AG09319 (cell line): ENCODE results near the gene MRPL36.

Experiments used
- DNase-seq: peaks from one replicate; pipeline ENCODE4 v3.0.0-alpha.2; 2010; ENCODE audit warnings: low read depth; ENCODE audit errors: extremely low read depth
- TF ChIP-seq, protein P1 (sequence below): IDR thresholded peaks from 2 replicates; pipeline ENCODE4 v1.5.1; 2011; ENCODE audit warnings: low read depth, mild to moderate bottlenecking, inconsistent platforms, low read length, moderate library complexity

MRPL36 gene

GRCh38 chr5:1763960-1764605, 35.6 kb downstream of the MRPL36 start:
- TF ChIP-seq, protein P1, sequence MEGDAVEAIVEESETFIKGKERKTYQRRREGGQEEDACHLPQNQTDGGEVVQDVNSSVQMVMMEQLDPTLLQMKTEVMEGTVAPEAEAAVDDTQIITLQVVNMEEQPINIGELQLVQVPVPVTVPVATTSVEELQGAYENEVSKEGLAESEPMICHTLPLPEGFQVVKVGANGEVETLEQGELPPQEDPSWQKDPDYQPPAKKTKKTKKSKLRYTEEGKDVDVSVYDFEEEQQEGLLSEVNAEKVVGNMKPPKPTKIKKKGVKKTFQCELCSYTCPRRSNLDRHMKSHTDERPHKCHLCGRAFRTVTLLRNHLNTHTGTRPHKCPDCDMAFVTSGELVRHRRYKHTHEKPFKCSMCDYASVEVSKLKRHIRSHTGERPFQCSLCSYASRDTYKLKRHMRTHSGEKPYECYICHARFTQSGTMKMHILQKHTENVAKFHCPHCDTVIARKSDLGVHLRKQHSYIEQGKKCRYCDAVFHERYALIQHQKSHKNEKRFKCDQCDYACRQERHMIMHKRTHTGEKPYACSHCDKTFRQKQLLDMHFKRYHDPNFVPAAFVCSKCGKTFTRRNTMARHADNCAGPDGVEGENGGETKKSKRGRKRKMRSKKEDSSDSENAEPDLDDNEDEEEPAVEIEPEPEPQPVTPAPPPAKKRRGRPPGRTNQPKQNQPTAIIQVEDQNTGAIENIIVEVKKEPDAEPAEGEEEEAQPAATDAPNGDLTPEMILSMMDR: no peak
- no peak for DNase-seq

GRCh38 chr5:1763548-1763911, 36.1 kb downstream of the MRPL36 start:
- peak; percentile 32 for DNase-seq
- TF ChIP-seq, protein P1: peak; percentile 97

- TF ChIP-seq, protein P1: no peak
- no peak for DNase-seq
These were observed 36.6 kb downstream of the MRPL36 start for GRCh38 chr5:1762883-1763547.

- TF ChIP-seq, protein P1: no peak
- DNase-seq: no peak
These were observed 37.3 kb downstream of the MRPL36 start for GRCh38 chr5:1762121-1762882.

DNA sequence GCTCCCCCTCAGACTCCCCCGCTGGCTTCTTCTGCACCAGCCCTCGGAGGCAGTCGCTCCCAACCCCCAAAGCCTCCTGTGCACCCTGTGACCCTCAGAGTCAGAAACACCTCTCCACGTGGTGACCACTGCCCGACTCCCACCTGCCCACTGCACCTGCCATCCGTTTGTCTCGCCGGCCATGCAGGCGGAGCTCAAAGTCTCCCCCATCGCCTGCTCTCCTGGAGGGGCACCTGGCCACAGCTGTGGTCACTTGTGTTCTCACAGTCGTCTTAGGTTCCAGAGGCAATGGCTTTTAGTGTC, 38.2 kb downstream of the MRPL36 start:
- TF ChIP-seq, protein P1: no peak
- no peak for DNase-seq

- DNase-seq: no peak
- TF ChIP-seq, protein P1: no peak
These were observed 38.8 kb downstream of the MRPL36 start for GRCh38 chr5:1760656-1761452.
